HEK293 (cell line): ENCODE results near the gene ACADVL.

Source experiments
- CTCF ChIA-PET: fragments of 350-600 bp; formaldehyde crosslinking; extraction: SDS; loops from one replicate; lab custom pipeline; 2021; ENCODE audit warnings: antibody characterized with exemption; lab: Yijun Ruan, JAX
- POLR2A ChIA-PET: fragments of 300-600 bp; formaldehyde crosslinking; extraction: SDS; loops from one replicate; lab custom pipeline; 2020; ENCODE audit warnings: antibody characterized with exemption, inconsistent platforms; lab: Yijun Ruan, JAX
- H3K27ac ChIP-seq: fragments of 200-500 bp; sonication (Bioruptor generic); 2 replicates; pipeline ENCODE4 v1.5.1; 2014; ENCODE audit warnings: low read depth, low read length, control low read depth, inconsistent platforms; ENCODE audit errors: extremely low read depth
- H3K36me3 ChIP-seq, 2 experiments: fragments of 200-500 bp in 1 of 2; sonication (Bioruptor generic) in 1 of 2; 1 replicate in 1 of 2; 2 replicates in 1 of 2; pipeline ENCODE4 v1.5.1; 2014 to 2017; ENCODE audit warnings: inconsistent platforms in 2 of 2, low read length in 2 of 2; ENCODE audit not compliant: control insufficient read depth in 2 of 2, insufficient read depth in 1 of 2
- H3K4me1 ChIP-seq: fragments of 200-500 bp; sonication (Bioruptor generic); 2 replicates; pipeline ENCODE4 v1.5.1; 2014; ENCODE audit warnings: mild to moderate bottlenecking, low read length, inconsistent platforms; ENCODE audit not compliant: control insufficient read depth, insufficient read depth
- H3K4me3 ChIP-seq: 2 replicates; pipeline ENCODE4 v1.5.1; 2011; ENCODE audit warnings: low read depth, mild to moderate bottlenecking, control low read depth, low read length, moderate library complexity
- H3K9me3 ChIP-seq: fragments of 200-500 bp; sonication (Bioruptor generic); 2 replicates; pipeline ENCODE4 v1.5.1; 2014; ENCODE audit warnings: low read depth, low read length, inconsistent platforms; ENCODE audit not compliant: control insufficient read depth, insufficient read depth
- EGR2 ChIP-seq: fragments of 450-650 bp; formaldehyde crosslinking; IDR thresholded peaks from 2 replicates; pipeline ENCODE4 v1.5.1; 2016; ENCODE audit warnings: low read depth, missing biosample characterization, missing genetic modification characterization
- GLIS1 ChIP-seq: fragments of 450-650 bp; formaldehyde crosslinking; IDR thresholded peaks from 2 replicates; pipeline ENCODE4 v1.5.1; 2016; ENCODE audit warnings: missing biosample characterization, missing genetic modification characterization
- KLF10 ChIP-seq: fragments of 450-650 bp; IDR thresholded peaks from 2 replicates; pipeline ENCODE4 v1.5.1; 2018; ENCODE audit warnings: missing biosample characterization, mild to moderate bottlenecking, missing genetic modification characterization
- KLF17 ChIP-seq: fragments of 450-650 bp; formaldehyde crosslinking; IDR thresholded peaks from 2 replicates; pipeline ENCODE4 v1.5.1; 2016; ENCODE audit warnings: missing biosample characterization, missing genetic modification characterization
- KLF7 ChIP-seq: fragments of 450-650 bp; formaldehyde crosslinking; IDR thresholded peaks from 2 replicates; pipeline ENCODE4 v1.5.1; 2016; ENCODE audit warnings: missing biosample characterization, missing genetic modification characterization, borderline replicate concordance
- PRDM1 ChIP-seq: fragments of 450-650 bp; formaldehyde crosslinking; IDR thresholded peaks from 2 replicates; pipeline ENCODE4; 2016; ENCODE audit warnings: missing biosample characterization, missing genetic modification characterization
- REPIN1 ChIP-seq: fragments of 450-650 bp; formaldehyde crosslinking; IDR thresholded peaks from 2 replicates; pipeline ENCODE4 v1.5.1; 2017; ENCODE audit warnings: missing biosample characterization, missing genetic modification characterization, low read depth
- SCRT2 ChIP-seq: fragments of 450-650 bp; formaldehyde crosslinking; IDR thresholded peaks from 2 replicates; pipeline ENCODE4 v1.5.1; 2016; ENCODE audit warnings: missing biosample characterization, missing genetic modification characterization
- SP7 ChIP-seq: fragments of 450-650 bp; formaldehyde crosslinking; IDR thresholded peaks from 2 replicates; pipeline ENCODE4 v1.5.1; 2016; ENCODE audit warnings: missing biosample characterization, missing genetic modification characterization
- YY1 ChIP-seq: fragments of 450-650 bp; formaldehyde crosslinking; IDR thresholded peaks from 2 replicates; pipeline ENCODE4 v1.5.1; 2018; ENCODE audit warnings: missing biosample characterization, missing genetic modification characterization
- ZBTB17 ChIP-seq: fragments of 450-650 bp; formaldehyde crosslinking; IDR thresholded peaks from 2 replicates; pipeline ENCODE4 v1.5.1; 2016; ENCODE audit warnings: missing biosample characterization, missing genetic modification characterization
- ZBTB21 ChIP-seq: fragments of 450-650 bp; formaldehyde crosslinking; IDR thresholded peaks from 2 replicates; pipeline ENCODE4 v1.5.1; 2017; ENCODE audit warnings: missing biosample characterization, missing genetic modification characterization
- ZEB2 ChIP-seq: fragments of 450-650 bp; formaldehyde crosslinking; IDR thresholded peaks from 2 replicates; pipeline ENCODE4 v1.5.1; 2016; ENCODE audit warnings: missing biosample characterization, missing genetic modification characterization
- ZFHX2 ChIP-seq: fragments of 450-650 bp; formaldehyde crosslinking; conservative IDR thresholded peaks from 2 replicates; pipeline ENCODE4 v1.5.1; 2016; ENCODE audit warnings: missing biosample characterization, missing genetic modification characterization
- ZIC2 ChIP-seq: fragments of 450-650 bp; formaldehyde crosslinking; IDR thresholded peaks from 2 replicates; pipeline ENCODE4 v1.5.1; 2016; ENCODE audit warnings: missing biosample characterization, missing genetic modification characterization
- ZNF138 ChIP-seq: fragments of 450-650 bp; formaldehyde crosslinking; IDR thresholded peaks from 2 replicates; pipeline ENCODE4 v1.5.1; 2016; ENCODE audit warnings: missing biosample characterization, missing genetic modification characterization, borderline replicate concordance
- ZNF157 ChIP-seq: fragments of 450-650 bp; formaldehyde crosslinking; IDR thresholded peaks from 2 replicates; pipeline ENCODE4 v1.5.1; 2016; ENCODE audit warnings: missing biosample characterization, missing genetic modification characterization
- ZNF16 ChIP-seq: fragments of 450-650 bp; formaldehyde crosslinking; IDR thresholded peaks from 2 replicates; pipeline ENCODE4 v1.5.1; 2016; ENCODE audit warnings: low read depth, missing biosample characterization, missing genetic modification characterization
- ZNF24 ChIP-seq: fragments of 450-650 bp; formaldehyde crosslinking; IDR thresholded peaks from 2 replicates; pipeline ENCODE4 v1.5.1; 2016; ENCODE audit warnings: missing biosample characterization, missing genetic modification characterization
- ZNF26 ChIP-seq: fragments of 450-650 bp; formaldehyde crosslinking; IDR thresholded peaks from 2 replicates; pipeline ENCODE4 v1.5.1; 2016; ENCODE audit warnings: missing biosample characterization, missing genetic modification characterization
- ZNF37A ChIP-seq: fragments of 450-650 bp; IDR thresholded peaks from 2 replicates; pipeline ENCODE4 v1.5.1; 2018; ENCODE audit warnings: missing biosample characterization, missing genetic modification characterization
- ZNF394 ChIP-seq: fragments of 450-650 bp; formaldehyde crosslinking; IDR thresholded peaks from 2 replicates; pipeline ENCODE4 v1.5.1; 2016; ENCODE audit warnings: missing biosample characterization, missing genetic modification characterization, mild to moderate bottlenecking, moderate library complexity, borderline replicate concordance
- ZNF433 ChIP-seq: fragments of 450-650 bp; formaldehyde crosslinking; IDR thresholded peaks from 2 replicates; pipeline ENCODE4 v1.5.1; 2016; ENCODE audit warnings: missing biosample characterization, missing genetic modification characterization, low read depth
- ZNF596 ChIP-seq: fragments of 450-650 bp; IDR thresholded peaks from 2 replicates; pipeline ENCODE4 v1.5.0; 2018; ENCODE audit warnings: missing biosample characterization, mild to moderate bottlenecking, missing genetic modification characterization, moderate library complexity
- ZNF626 ChIP-seq: fragments of 450-650 bp; sonication (Bioruptor Pico); formaldehyde crosslinking; IDR thresholded peaks from 2 replicates; pipeline ENCODE4 v1.5.1; 2018; ENCODE audit warnings: missing biosample characterization, missing genetic modification characterization, inconsistent platforms
- ZNF660 ChIP-seq: fragments of 450-650 bp; IDR thresholded peaks from 2 replicates; pipeline ENCODE4 v1.5.1; 2018; ENCODE audit warnings: missing biosample characterization, mild to moderate bottlenecking, missing genetic modification characterization
- TF ChIP-seq, protein P1 (sequence below): fragments of 450-650 bp; formaldehyde crosslinking; IDR thresholded peaks from 2 replicates; pipeline ENCODE4; 2016; ENCODE audit warnings: missing biosample characterization, missing genetic modification characterization
- TF ChIP-seq, protein P2 (sequence below): fragments of 450-650 bp; formaldehyde crosslinking; IDR thresholded peaks from 2 replicates; pipeline ENCODE4 v1.5.1; 2017; ENCODE audit warnings: missing biosample characterization, missing genetic modification characterization

Gene ACADVL

GRCh38 chr17:7254511-7254910, 34.8 kb downstream of the ACADVL start (continued):
- TF ChIP-seq ZFHX2 (no peak), YY1 (tag by site-specific recombination) (no peak), ZNF433 (tag by site-specific recombination) (no peak), REPIN1 (no peak), ZBTB17 (tag by site-specific recombination) (no peak), PRDM1 (tag by site-specific recombination) (no peak)

- Histone ChIP-seq H3K36me3 (peaks cover 41 to 74% of the 10 kb centered on the region in 2 experiments), H3K27ac (no peak overlapping the region), H3K4me3 (no peak overlapping the region), H3K9me3 (no peaks in the 10 kb centered on the region), H3K4me1 (0 out of 2 replicates have a peak, but pooled peaks cover 3% of the 10 kb centered on the region)
- POLR2A ChIA-PET: interaction anchor here (0.6 to 1.7 kb wide), 6 partner anchors 9 to 41 kb away, joined by 3 to 7 read pairs (median 5); partner anchors contain the start of genes ACADVL, DLG4 and PHF23
- TF ChIP-seq ZNF626 (no peak), ZNF596 (no peak), ZNF394 (no peak)
- CTCF ChIA-PET: no interaction called here
Measured at GRCh38 chr17:7256766-7257456, 37.2 kb downstream of the ACADVL start.

DNA sequence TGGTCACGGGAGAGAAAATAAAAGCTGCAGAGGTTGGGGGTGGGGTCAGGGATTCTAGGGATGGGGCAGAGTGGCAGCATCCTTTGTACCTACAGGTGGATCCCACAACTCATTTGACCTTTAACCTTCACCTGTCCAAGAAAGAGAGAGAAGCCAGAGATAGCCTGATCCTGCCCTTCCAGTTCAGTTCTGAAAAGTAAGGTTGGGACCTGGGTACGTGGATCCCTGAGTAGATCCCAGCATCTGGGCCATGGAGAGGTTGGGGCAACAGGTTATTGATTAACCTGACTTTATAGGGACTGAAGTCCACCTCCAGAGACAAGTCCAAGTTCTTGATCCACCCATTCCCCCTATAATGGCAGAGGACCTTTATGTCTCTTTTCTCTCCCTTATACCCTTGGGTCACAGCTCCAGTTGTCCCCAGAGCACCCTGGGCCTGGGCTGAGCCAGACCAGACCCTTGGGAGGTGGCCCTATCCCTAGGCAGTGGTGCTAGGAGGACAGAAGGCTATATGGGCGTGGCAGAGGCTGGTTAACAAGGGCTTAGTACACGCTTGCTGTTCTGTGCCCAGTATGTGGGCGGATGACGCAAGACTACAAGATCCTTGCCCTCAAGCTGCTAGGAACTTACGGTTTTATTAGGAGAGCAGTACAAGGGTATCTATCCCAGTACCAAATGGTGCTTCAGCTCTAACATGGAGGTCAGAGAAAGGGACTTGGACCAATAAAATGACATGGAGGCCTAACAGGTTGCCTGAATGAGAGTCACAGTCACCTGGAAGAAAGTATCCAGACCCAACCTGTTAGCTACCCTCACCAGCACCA, 39.2 kb downstream of the ACADVL start:
- Histone ChIP-seq H3K4me3 (no peak overlapping the region), H3K4me1 (peaks cover 10% of the 10 kb centered on the region), H3K27ac (0 out of 2 replicates have a peak overlapping the region, but pooled peaks have one; percentile 32), H3K36me3 (peaks cover 36 to 66% of the 10 kb centered on the region in 2 experiments), H3K9me3 (no peaks in the 10 kb centered on the region)
- ChIA-PET POLR2A (interaction anchor here (0.6 to 0.9 kb wide), 3 partner anchors 17 to 35 kb away, joined by 3 to 5 read pairs (median 4); partner anchors contain the start of gene SLC2A4), CTCF (interaction anchor here (0.8 to 1.4 kb wide), 3 partner anchors 21 to 38 kb away, joined by 3 to 4 read pairs (median 4); no protein-coding TSS in a partner anchor)
- no peak for TF ChIP-seq ZNF26 (tag by site-specific recombination)
- no peak for TF ChIP-seq ZNF24 (tag by site-specific recombination)
- no peak for TF ChIP-seq ZNF37A
- TF ChIP-seq ZNF16: no peak
- TF ChIP-seq ZNF138 (tag by site-specific recombination): no peak
- peak; percentile 47; the same call in 1 of the 2 replicates for TF ChIP-seq SP7 (tag by site-specific recombination)
- peak; percentile 89 for TF ChIP-seq ZFHX2
- peak; percentile 61 for TF ChIP-seq ZIC2 (tag by site-specific recombination)
- TF ChIP-seq KLF17 (tag by site-specific recombination): no peak
- peak; percentile 67 for TF ChIP-seq EGR2 (tag by site-specific recombination)
- TF ChIP-seq KLF7: peak; percentile 81
- TF ChIP-seq, protein P1, sequence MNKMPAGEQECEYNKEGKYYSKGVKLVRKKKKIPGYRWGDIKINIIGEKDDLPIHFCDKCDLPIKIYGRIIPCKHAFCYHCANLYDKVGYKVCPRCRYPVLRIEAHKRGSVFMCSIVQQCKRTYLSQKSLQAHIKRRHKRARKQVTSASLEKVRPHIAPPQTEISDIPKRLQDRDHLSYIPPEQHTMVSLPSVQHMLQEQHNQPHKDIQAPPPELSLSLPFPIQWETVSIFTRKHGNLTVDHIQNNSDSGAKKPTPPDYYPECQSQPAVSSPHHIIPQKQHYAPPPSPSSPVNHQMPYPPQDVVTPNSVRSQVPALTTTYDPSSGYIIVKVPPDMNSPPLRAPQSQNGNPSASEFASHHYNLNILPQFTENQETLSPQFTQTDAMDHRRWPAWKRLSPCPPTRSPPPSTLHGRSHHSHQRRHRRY (tag by site-specific recombination): no peak
- peak; percentile 82 for TF ChIP-seq ZNF660 (tag by site-specific recombination)
- TF ChIP-seq ZBTB17 (tag by site-specific recombination): peak; percentile 40; the same call in 1 of the 2 replicates
- peak; percentile 51; the same call in 1 of the 2 replicates for TF ChIP-seq ZBTB21 (tag by site-specific recombination)
- TF ChIP-seq ZNF157 (tag by site-specific recombination): no peak
- TF ChIP-seq ZEB2 (tag by site-specific recombination): peak; percentile 47; the same call in 1 of the 2 replicates
- peak; percentile 76 for TF ChIP-seq SCRT2 (tag by site-specific recombination)
- no peak for TF ChIP-seq GLIS1 (tag by site-specific recombination)
- TF ChIP-seq, protein P2, sequence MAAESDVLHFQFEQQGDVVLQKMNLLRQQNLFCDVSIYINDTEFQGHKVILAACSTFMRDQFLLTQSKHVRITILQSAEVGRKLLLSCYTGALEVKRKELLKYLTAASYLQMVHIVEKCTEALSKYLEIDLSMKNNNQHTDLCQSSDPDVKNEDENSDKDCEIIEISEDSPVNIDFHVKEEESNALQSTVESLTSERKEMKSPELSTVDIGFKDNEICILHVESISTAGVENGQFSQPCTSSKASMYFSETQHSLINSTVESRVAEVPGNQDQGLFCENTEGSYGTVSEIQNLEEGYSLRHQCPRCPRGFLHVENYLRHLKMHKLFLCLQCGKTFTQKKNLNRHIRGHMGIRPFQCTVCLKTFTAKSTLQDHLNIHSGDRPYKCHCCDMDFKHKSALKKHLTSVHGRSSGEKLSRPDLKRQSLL (tag by site-specific recombination): peak; percentile 68
- 0 out of 2 replicates have a peak, but pooled peaks have one; percentile 27 for TF ChIP-seq PRDM1 (tag by site-specific recombination)
- TF ChIP-seq KLF10 (tag by site-specific recombination): peak; percentile 75
